GM12875 (cell line): ENCODE measurements around the gene KRTAP3-3.
"Not testable (repeated sequence)": the region's sequence is repeated elsewhere in the genome, so short reads cannot be mapped to it uniquely, and the experiment has no call there.

Experiments used
- H3K4me3 ChIP-seq: one replicate; pipeline ENCODE4 v1.5.1; 2011; ENCODE audit warnings: low read depth, low read length, control low read depth
- TF ChIP-seq, protein P1 (sequence below): IDR thresholded peaks from 2 replicates; pipeline ENCODE4 v1.5.1; 2011; ENCODE audit warnings: low read depth, mild to moderate bottlenecking, control low read depth, inconsistent platforms, low read length, moderate library complexity, borderline replicate concordance; ENCODE audit not compliant: insufficient read depth

Gene KRTAP3-3

GRCh38 chr17:41003926-41004325 is 10.0 kb upstream of the KRTAP3-3 start:
- H3K4me3 ChIP-seq: no peak overlapping the region
- TF ChIP-seq, protein P1, sequence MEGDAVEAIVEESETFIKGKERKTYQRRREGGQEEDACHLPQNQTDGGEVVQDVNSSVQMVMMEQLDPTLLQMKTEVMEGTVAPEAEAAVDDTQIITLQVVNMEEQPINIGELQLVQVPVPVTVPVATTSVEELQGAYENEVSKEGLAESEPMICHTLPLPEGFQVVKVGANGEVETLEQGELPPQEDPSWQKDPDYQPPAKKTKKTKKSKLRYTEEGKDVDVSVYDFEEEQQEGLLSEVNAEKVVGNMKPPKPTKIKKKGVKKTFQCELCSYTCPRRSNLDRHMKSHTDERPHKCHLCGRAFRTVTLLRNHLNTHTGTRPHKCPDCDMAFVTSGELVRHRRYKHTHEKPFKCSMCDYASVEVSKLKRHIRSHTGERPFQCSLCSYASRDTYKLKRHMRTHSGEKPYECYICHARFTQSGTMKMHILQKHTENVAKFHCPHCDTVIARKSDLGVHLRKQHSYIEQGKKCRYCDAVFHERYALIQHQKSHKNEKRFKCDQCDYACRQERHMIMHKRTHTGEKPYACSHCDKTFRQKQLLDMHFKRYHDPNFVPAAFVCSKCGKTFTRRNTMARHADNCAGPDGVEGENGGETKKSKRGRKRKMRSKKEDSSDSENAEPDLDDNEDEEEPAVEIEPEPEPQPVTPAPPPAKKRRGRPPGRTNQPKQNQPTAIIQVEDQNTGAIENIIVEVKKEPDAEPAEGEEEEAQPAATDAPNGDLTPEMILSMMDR: no peak

DNA sequence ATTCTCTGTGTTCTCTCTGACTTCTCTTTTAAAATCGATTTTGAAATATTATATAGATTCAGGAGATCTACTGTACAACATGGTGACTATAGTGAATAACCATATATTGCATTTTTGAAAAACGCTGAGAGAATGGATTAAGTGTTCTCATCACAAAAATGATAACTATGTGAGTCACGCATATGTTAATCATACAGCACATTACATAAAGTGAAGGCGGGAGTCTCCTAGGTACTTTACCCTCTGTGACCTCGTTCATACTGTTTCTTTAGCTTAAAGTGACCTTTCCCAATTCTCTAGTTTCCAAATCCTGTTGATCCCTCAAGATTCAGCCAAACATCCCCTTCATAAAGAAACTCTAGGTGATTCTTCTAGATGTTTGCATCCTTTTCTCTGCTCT is 8.8 kb upstream of the KRTAP3-3 start:
- no peak overlapping the region for H3K4me3 ChIP-seq
- TF ChIP-seq, protein P1: no peak

GRCh38 chr17:41001795-41002194 is 7.8 kb upstream of the KRTAP3-3 start:
- TF ChIP-seq, protein P1: no peak
- no peak overlapping the region for H3K4me3 ChIP-seq

DNA sequence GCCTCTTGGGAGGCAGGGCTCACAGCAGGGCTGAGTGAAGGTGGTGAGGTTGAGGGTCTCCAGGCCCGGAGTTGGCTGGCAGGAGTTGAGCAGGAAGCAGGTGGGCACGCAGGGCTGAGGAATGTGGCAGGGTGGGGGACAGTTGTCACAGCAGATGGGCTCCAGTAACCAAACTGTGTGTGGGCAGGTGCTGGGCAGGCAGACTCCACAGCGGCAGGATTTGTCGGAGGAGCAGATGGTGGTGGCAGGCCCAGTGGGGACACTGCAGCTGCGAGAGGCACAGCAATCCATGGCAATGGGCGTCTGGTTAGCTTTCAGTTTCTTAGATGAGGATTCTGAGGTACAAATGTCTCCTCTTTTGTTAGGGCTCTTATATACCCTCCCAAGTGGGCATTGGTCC is 5.6 kb upstream of the KRTAP3-3 start, which contains the start of gene KRTAP3-2:
Gene KRTAP3-2 (minus strand): TSS at position 344 of the 400 bp plus-strand sequence. CDS start 53 bp downstream, at position 291.
- not testable (repeated sequence) for H3K4me3 ChIP-seq

- TF ChIP-seq, protein P1: no peak
- no peak overlapping the region for H3K4me3 ChIP-seq
These were observed 3.4 kb upstream of the KRTAP3-3 start for GRCh38 chr17:40997361-40997760.

GRCh38 chr17:40996829-40997228 is 2.9 kb upstream of the KRTAP3-3 start:
- TF ChIP-seq, protein P1: no peak
- no peak overlapping the region for H3K4me3 ChIP-seq

DNA sequence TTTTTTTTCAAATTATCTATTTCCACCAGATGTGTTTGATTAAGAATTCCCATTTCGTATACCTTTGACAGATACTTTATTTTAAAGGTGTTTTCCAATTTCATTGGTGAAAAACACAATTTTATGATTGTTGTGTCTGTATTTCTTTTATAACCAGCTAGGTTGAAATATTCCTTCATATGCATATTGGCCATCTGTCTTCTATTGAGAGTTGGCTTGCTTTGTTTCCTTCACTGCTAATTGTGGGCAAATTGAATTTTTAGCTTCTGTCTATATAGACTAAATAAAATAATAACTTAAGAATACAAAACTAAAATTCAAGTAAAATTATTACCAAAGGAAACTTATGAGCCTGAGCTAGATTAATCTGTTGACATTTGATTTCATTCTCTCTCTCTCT is 1.2 kb upstream of the KRTAP3-3 start:
- H3K4me3 ChIP-seq: no peak overlapping the region
- TF ChIP-seq, protein P1: no peak

- H3K4me3 ChIP-seq: no peak overlapping the region
- TF ChIP-seq, protein P1: no peak
These were observed 880 bp downstream of the KRTAP3-3 start for GRCh38 chr17:40993084-40993483.
